GM19463 (cell line): ENCODE results near the gene TPPP3.

Experiments
- ATAC-seq: cut with Tn5 transposase; IDR thresholded peaks from one replicate; pipeline ENCODE4 v1.9.1; 2021; ENCODE audit warnings: mild to moderate bottlenecking, moderate library complexity; ENCODE audit not compliant: unreplicated experiment

TPPP3 gene

GRCh38 chr16:67393111-67393787, at the start of gene TPPP3:
Gene TPPP3, minus strand, starts transcription at chr16:67393498. Its CDS starts 2,387 bp downstream, at chr16:67391111.
- no peak for ATAC-seq

DNA sequence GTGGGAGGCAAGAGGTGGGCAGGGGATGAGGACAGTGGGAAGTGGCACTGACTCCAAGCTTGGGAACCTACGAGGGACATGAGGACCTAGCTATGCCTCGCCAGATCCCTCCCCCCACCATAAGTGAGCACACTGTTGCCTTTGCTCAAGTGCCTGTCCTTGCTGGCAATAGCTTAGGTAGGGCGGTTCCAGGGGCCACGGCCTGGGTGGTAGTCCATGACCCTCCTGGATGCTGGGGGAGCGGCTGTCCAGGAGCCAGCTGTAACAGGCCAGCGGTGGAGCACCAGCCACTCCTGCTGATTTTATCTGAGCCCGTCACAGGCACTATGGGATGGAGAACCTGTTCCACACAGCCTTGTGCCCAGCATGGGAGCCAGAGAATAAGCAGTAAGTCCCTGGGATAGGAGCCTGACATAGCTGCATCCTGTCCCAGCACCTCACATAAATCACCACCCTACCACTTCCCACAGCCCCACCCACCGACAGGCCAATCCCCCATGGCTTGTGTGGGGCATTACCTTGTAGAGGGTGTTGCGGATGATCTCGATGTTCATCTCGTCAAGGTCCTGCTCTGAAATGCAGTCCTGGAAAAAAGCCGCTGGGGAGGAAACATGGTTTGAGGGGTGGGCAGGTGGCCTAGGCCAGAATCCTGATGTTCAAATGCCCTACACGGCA, 49.4 kb upstream of the TPPP3 start:
- ATAC-seq: no peak

DNA sequence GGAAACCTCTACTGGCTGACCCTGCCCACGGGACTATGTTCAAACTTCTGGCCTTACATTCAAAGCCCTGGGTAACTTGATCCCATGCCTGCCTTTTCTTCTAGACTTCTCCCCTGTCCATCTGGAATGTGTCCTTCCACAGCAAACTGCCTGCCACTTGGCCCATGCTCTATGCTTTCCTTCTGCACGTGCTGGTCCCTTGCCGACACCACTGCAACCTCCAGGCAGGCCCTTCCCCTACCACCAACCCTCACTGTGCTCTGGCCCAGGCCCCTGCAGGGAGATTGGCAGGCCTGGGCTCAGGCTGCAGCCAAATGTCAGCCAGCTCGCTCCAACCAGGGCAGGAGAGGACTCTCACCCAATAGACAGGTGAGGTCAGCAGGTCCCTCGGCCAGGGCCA, 48.6 kb upstream of the TPPP3 start:
- ATAC-seq: no peak

DNA sequence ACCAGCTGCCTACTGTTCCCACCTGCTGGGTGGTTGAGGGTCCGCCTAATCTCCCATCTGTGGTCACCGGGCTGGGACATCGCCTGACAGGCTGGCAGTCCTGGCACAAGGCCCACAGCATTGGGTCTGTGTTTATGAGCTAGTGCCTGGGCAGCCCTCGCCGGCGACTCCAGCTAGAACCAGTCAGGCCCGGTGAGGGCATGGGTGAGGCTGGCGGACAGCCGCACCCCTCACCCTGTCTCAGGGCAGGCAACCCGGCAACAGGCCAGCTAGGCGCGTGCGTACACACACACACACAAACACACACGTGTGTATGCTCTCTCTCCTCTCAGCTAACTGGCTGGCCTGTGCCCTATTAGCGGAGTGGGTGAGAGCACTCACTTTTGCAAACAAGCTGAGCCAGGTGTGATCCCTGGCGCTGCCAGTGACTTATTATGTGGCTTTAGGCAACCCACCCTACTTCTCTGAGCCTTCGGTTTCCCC, 48.0 kb upstream of the TPPP3 start:
- ATAC-seq: no peak

DNA sequence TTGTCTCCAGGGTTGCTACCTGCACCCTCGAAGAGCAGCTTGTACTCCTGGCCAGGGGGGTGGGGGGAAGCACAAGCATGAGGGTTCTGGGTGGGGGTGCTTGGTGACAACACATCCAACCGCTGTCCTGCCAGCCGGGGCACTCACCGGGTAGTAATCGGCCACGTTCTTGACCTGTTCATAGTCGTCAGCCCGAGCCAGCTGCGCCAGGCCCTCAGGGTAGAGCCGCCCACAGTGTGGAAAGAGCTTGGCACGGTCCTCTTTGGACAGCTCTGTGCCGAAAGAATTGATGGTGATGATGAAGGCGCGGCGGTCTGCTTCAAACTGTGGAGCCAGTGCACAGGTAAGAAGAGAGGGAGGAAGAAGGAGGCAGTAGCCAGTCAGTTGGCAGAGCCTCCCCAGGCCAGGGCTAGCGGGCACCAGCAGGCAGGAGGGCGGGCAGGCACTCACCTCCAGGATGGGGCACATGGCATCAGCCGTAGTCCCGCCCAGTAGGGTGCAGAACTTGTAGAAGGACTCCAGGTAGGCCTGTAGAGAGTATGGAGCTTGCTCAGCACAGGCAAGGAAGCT, 45.6 kb upstream of the TPPP3 start:
- no peak for ATAC-seq

DNA sequence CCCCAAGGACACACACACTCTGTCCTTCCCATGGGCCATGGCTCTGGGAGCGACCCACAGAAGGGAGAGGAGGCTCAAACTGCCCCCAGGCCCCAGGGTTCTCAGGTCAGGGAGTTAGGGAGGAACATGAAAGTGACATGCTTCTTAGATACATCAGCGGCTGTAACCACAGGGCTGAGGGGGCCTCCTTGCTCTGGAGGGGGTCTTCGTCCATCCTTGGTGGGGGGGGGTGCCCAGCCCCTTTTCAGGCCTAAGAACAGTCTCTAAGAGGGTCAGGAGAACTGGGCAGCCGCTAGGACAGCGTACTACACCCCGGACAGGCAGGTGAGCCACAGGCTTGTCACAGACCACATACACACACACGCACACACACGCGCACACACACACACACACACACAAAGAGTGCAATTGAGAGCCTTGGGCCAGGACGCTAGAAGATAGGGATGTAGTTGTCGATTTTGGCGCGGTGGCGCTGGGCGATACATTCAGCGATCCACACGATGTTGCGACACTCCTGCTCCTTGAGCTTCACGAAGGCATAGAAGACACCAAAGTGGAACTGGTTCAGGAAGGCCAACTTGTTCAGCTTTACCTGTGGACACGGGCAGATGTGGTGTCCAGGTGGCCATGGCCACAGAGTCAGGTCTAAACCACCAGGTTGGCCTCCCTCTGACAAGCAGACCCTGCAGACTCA, 44.9 kb upstream of the TPPP3 start:
- ATAC-seq: no peak

- no peak for ATAC-seq
Measured at GRCh38 chr16:67437513-67437912, 44.2 kb upstream of the TPPP3 start.

GRCh38 chr16:67436640-67437193, 43.4 kb upstream of the TPPP3 start:
- ATAC-seq: no peak

DNA sequence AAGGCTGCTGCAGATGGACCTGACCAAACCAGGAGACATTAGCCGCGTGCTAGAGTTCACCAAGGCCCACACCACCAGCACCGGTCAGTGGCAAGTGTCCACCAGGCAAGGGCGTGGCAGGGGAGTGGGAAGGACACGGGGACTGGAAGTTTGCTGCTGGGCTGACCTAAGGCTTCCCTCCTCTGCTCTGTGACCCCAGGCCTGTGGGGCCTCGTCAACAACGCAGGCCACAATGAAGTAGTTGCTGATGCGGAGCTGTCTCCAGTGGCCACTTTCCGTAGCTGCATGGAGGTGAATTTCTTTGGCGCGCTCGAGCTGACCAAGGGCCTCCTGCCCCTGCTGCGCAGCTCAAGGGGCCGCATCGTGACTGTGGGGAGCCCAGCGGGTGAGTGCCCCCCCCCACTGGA, 42.5 kb upstream of the TPPP3 start:
- ATAC-seq: no peak

DNA sequence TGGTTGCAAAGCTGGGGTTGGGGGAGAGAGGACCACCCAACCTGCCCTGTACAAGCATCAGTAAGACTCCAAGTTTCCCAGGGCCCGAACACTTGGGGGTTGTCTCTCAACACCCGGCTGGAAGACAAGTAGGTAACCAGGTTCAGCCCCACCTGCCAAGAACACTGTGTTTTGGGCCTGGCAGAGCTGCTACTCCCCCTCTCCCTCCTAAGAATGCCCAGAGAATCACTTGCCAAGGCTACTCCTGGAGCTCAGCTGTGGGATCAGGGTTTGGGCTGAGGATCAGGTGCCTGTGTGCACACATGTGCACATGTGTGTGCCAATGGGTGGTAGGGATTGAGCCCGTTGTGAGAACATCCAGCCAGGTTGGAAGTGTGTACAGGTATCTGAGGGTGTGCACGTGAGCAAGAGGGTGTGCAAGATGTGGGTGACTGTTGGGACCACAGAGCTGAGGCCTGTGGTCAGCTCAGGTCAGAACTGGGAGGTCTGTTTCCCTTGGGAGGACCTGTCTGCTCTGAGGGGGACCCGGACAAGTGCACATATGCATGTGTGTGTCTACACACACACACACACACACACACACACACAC, 39.9 kb upstream of the TPPP3 start:
- ATAC-seq: no peak

- ATAC-seq: no peak
Measured at GRCh38 chr16:67432506-67432890, 39.2 kb upstream of the TPPP3 start.

- ATAC-seq: no peak
Measured at GRCh38 chr16:67431775-67432505, 38.6 kb upstream of the TPPP3 start.

- ATAC-seq: no peak
Measured at GRCh38 chr16:67430977-67431774, 37.9 kb upstream of the TPPP3 start, which contains the start of gene HSD11B2. Gene HSD11B2, plus strand, starts transcription at chr16:67431121. Its CDS starts 128 bp downstream, at chr16:67431249.

DNA sequence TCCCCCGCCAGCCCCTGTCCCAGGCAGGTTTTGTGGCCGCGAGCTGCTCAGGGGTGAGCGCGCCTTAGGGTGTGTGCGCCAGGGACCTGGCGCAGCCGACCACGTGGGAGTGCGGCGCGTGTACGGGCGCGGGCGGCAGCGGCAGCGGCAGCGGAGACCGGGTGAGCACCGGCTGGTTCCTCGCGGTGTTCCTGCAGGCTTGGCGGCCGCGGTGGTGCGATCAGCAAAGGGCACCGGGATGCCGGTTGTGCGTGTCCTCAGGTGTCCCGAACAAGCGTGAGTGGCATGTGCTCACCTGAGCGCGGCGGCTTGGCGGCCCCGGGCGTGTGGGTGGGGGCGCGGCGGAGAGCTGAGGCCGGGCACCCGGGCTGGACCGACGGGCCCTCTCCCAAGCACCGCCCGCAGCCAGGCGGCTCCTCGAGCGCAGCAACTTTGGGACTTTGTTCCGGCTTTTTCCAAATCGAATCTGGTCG, 37.2 kb upstream of the TPPP3 start:
- no peak for ATAC-seq

DNA sequence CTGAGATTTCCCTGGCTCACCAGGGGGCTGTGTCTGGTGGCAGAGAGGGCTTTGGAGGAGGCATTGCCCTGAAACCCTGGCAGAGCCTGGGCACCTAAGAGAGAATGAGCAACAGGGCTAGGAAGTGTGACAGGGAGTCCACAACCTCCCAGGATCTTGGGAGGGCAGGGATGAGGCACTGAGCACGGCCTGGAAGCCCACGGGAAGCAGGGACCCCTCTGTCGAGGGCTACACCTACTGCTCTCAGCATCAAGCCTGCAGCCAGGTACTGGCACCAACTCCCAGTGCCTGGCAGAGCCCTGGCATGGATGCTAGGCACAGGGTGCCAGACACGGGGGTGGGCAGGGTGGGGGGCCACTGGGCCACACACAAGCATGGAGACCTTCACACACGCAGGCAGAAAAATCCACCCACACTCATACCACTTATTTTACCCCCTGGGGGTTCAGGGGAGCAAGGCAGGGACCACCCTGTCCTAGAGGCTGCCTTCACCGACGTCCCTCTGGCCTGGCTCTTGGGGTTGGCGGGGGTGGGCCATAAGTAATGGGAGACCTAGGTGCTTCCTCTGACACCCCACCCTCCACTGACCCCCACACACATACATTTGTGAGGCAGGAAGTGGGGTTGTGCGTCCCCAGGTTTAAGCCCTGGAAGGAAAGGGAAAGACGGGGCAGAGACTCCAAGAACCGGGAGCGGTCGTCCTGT, 36.7 kb upstream of the TPPP3 start:
- no peak for ATAC-seq

DNA sequence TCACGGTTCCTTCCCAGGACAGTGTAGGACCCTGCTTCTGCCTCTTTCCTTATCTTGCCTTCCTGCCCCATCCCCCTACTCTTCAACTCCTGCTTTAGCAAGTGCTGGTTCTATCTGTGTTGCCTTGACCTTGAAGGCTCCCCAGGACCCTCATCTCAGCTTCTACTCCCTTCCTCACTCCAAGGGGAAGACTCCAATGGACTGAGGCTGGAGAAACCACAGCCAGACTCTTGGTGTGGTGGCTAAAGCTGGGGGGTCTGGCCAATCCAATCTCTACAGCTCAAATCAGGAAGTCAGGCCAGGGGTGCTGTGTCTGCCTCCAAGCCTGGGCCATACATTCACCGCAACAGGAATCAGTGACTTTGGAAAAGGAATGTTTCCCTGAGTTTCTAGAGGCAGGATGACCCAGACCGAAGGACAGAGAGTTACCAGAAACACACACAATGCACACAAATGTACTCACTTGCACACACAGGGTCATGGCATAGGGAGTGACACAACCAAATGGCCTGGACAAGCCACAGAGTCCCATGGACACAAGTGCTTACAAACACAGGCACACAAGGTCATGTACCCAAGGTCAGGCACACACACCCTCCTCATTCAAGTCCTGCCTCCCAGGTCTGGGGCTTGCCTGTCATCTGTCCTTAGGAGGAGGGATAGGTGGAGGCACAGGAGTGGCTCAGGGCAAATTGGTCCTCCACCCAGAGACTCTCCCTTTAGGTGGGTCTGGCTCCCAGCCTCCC, 35.9 kb upstream of the TPPP3 start:
- ATAC-seq: no peak

- no peak for ATAC-seq
Measured at GRCh38 chr16:67428146-67428731, 34.9 kb upstream of the TPPP3 start.

GRCh38 chr16:67426950-67427349, 33.7 kb upstream of the TPPP3 start:
- no peak for ATAC-seq
